SU-DHL-6 (cell line): ENCODE results near the gene NPHS2.

Experiments
- H2AFZ ChIP-seq: fragments of 200-600 bp; sonication (generic); 2 replicates; pipeline ENCODE4 v1.6.1; 2014; ENCODE audit warnings: low read depth, mild to moderate bottlenecking, moderate library complexity, mixed read lengths, antibody characterized with exemption, low read length; ENCODE audit not compliant: severe bottlenecking
- H3F3A ChIP-seq: fragments of 200-600 bp; shearing (Covaris generic); 2 replicates; pipeline ENCODE4 v1.6.0; 2016; ENCODE audit warnings: antibody characterized with exemption, mild to moderate bottlenecking; ENCODE audit not compliant: insufficient read depth
- H3K27ac ChIP-seq: fragments of 200-600 bp; sonication (generic); 2 replicates; pipeline ENCODE4 v1.5.1; 2016; ENCODE audit warnings: low read depth, mild to moderate bottlenecking, low read length, moderate library complexity, mixed read lengths
- H3K27me3 ChIP-seq: fragments of 200-600 bp; sonication (generic), shearing (Covaris generic); 2 replicates; pipeline ENCODE4 v1.6.0; 2014; ENCODE audit warnings: mild to moderate bottlenecking, low read length
- H3K36me3 ChIP-seq: fragments of 200-600 bp; sonication (generic); 2 replicates; pipeline ENCODE4 v1.6.1; 2014; ENCODE audit warnings: mild to moderate bottlenecking, low read length, mixed read lengths
- H3K4me2 ChIP-seq: fragments of 300-600, 200-600 bp; shearing (Covaris generic), sonication (generic); 2 replicates; pipeline ENCODE4 v1.6.0; 2014; ENCODE audit warnings: low read length, low read depth, mild to moderate bottlenecking; ENCODE audit not compliant: poor library complexity, severe bottlenecking
- H3K4me3 ChIP-seq: fragments of 200-600 bp; sonication (generic); 2 replicates; pipeline ENCODE4 v1.5.1; 2014; ENCODE audit warnings: antibody characterized with exemption, low read length, mild to moderate bottlenecking, mixed read lengths; ENCODE audit not compliant: insufficient read depth, poor library complexity, severe bottlenecking
- H3K79me2 ChIP-seq: fragments of 200-600 bp; sonication (generic); 2 replicates; pipeline ENCODE4 v1.6.1; 2014; ENCODE audit warnings: mild to moderate bottlenecking, low read length, moderate library complexity; ENCODE audit not compliant: insufficient read depth
- H3K9ac ChIP-seq: fragments of 200-600 bp; sonication (generic); 2 replicates; pipeline ENCODE4 v1.7.0; 2014; ENCODE audit warnings: mild to moderate bottlenecking, low read length
- H3K9me2 ChIP-seq: fragments of 200-600 bp; sonication (generic); replicated peaks from 2 replicates; pipeline ENCODE4 v1.6.1; 2014; ENCODE audit warnings: low read length; ENCODE audit not compliant: insufficient read depth
- H3K9me3 ChIP-seq: fragments of 200-600 bp; sonication (generic); 2 replicates; pipeline ENCODE4 v1.6.1; 2014; ENCODE audit warnings: low read length, mixed read lengths; ENCODE audit not compliant: insufficient read depth
- H4K20me1 ChIP-seq: fragments of 200-600 bp; sonication (generic); 2 replicates; pipeline ENCODE4 v1.6.1; 2014; ENCODE audit warnings: low read depth, mild to moderate bottlenecking, antibody characterized with exemption, low read length, moderate library complexity, mixed read lengths
- EZH2phosphoT487 ChIP-seq: fragments of 200-600 bp; sonication (generic), shearing (Covaris generic); conservative IDR thresholded peaks from 2 replicates; pipeline ENCODE4 v1.6.1; 2018; ENCODE audit warnings: mild to moderate bottlenecking, antibody characterized with exemption, low read length, moderate library complexity, mixed read lengths
- TF ChIP-seq, protein P1 (sequence below): fragments of 200-600 bp; sonication (generic); IDR thresholded peaks from one replicate; pipeline ENCODE4 v1.5.1; 2017; ENCODE audit warnings: antibody characterized with exemption, mild to moderate bottlenecking, low read length, moderate library complexity; ENCODE audit not compliant: insufficient read depth, poor library complexity, severe bottlenecking

The NPHS2 gene

DNA sequence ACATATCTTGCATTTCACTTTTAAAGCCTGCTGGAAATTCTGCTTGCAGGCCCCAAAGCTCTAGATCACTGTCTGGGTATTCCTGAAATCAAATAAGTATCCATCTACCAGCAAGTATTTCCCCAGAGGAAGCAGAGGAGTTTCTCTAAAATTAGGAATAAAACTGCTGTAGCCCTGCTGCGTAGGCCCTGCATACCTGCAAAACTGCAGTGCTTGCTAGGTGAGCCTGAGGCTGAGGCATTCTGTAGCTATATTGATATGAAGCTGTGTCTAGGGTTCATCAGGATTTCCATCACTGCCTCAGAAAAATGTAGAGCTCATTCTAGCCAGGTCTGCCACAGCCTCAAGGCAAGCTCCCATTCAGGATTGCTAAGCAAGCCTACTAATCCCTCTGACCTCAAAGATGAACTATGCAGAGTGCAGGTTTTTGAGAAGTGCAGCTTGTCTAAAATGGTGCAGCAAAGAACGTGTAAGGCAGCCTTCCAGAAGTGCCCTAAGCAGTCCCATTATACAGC, 28.7 kb downstream of the NPHS2 start:
- Histone ChIP-seq H3K9me3 (no peaks in the 10 kb centered on the region), H3F3A (no peaks in the 10 kb centered on the region), H3K27ac (no peak overlapping the region), H3K9ac (no peak overlapping the region), H3K9me2 (no peaks in the 10 kb centered on the region), H2AFZ (no peak overlapping the region), H3K36me3 (no peaks in the 10 kb centered on the region), H3K4me2 (no peak overlapping the region), H3K79me2 (no peaks in the 10 kb centered on the region), H4K20me1 (no peaks in the 10 kb centered on the region), H3K4me3 (no peak overlapping the region), H3K27me3 (no peaks in the 10 kb centered on the region)
- no peak for TF ChIP-seq EZH2phosphoT487
- TF ChIP-seq, protein P1, sequence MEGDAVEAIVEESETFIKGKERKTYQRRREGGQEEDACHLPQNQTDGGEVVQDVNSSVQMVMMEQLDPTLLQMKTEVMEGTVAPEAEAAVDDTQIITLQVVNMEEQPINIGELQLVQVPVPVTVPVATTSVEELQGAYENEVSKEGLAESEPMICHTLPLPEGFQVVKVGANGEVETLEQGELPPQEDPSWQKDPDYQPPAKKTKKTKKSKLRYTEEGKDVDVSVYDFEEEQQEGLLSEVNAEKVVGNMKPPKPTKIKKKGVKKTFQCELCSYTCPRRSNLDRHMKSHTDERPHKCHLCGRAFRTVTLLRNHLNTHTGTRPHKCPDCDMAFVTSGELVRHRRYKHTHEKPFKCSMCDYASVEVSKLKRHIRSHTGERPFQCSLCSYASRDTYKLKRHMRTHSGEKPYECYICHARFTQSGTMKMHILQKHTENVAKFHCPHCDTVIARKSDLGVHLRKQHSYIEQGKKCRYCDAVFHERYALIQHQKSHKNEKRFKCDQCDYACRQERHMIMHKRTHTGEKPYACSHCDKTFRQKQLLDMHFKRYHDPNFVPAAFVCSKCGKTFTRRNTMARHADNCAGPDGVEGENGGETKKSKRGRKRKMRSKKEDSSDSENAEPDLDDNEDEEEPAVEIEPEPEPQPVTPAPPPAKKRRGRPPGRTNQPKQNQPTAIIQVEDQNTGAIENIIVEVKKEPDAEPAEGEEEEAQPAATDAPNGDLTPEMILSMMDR, result no peak

GRCh38 chr1:179545321-179545720, 30.4 kb downstream of the NPHS2 start:
- Histone ChIP-seq H3K9ac (no peak overlapping the region), H3K27ac (no peak overlapping the region), H3K27me3 (no peaks in the 10 kb centered on the region), H3F3A (no peaks in the 10 kb centered on the region), H4K20me1 (no peaks in the 10 kb centered on the region), H3K4me2 (no peak overlapping the region), H2AFZ (no peak overlapping the region), H3K79me2 (no peaks in the 10 kb centered on the region), H3K4me3 (no peak overlapping the region), H3K36me3 (no peaks in the 10 kb centered on the region), H3K9me2 (no peaks in the 10 kb centered on the region), H3K9me3 (no peaks in the 10 kb centered on the region)
- TF ChIP-seq EZH2phosphoT487, result no peak
- TF ChIP-seq, protein P1, result no peak

- Histone ChIP-seq H3K27me3 (no peaks in the 10 kb centered on the region), H3K9me3 (no peaks in the 10 kb centered on the region), H3F3A (no peaks in the 10 kb centered on the region)
These were observed 34.0 kb downstream of the NPHS2 start for GRCh38 chr1:179541774-179542173.

More at GRCh38 chr1:179541774-179542173, 34.0 kb downstream of the NPHS2 start:
- H3K9ac ChIP-seq, result no peak overlapping the region
- no peak for TF ChIP-seq EZH2phosphoT487
- TF ChIP-seq, protein P1, result no peak
- H2AFZ ChIP-seq, result no peak overlapping the region
- no peak overlapping the region for H3K4me2 ChIP-seq
- H4K20me1 ChIP-seq, result no peaks in the 10 kb centered on the region
- H3K4me3 ChIP-seq, result no peak overlapping the region
- no peaks in the 10 kb centered on the region for H3K79me2 ChIP-seq
- no peaks in the 10 kb centered on the region for H3K9me2 ChIP-seq
- no peak overlapping the region for H3K27ac ChIP-seq
- H3K36me3 ChIP-seq, result no peaks in the 10 kb centered on the region
